Stimulated activated CD4-positive, alpha-beta T cell treated with anti-CD3 and anti-CD28 coated beads, Interleukin-4, amount 100 ng/mL, for 24 hours (primary cell): ENCODE data around the gene RNF20.
A peak's percentile ranks its signal among the peaks of the same experiment; 100 is the strongest.
"Not testable (repeated sequence)": the region's sequence is repeated elsewhere in the genome, so short reads cannot be mapped to it uniquely, and the experiment has no call there.

Experiments
- DNase-seq: peaks from one replicate; pipeline ENCODE4 v3.0.0-alpha.2; 2020

The RNF20 gene, protein sequence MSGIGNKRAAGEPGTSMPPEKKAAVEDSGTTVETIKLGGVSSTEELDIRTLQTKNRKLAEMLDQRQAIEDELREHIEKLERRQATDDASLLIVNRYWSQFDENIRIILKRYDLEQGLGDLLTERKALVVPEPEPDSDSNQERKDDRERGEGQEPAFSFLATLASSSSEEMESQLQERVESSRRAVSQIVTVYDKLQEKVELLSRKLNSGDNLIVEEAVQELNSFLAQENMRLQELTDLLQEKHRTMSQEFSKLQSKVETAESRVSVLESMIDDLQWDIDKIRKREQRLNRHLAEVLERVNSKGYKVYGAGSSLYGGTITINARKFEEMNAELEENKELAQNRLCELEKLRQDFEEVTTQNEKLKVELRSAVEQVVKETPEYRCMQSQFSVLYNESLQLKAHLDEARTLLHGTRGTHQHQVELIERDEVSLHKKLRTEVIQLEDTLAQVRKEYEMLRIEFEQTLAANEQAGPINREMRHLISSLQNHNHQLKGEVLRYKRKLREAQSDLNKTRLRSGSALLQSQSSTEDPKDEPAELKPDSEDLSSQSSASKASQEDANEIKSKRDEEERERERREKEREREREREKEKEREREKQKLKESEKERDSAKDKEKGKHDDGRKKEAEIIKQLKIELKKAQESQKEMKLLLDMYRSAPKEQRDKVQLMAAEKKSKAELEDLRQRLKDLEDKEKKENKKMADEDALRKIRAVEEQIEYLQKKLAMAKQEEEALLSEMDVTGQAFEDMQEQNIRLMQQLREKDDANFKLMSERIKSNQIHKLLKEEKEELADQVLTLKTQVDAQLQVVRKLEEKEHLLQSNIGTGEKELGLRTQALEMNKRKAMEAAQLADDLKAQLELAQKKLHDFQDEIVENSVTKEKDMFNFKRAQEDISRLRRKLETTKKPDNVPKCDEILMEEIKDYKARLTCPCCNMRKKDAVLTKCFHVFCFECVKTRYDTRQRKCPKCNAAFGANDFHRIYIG

DNA sequence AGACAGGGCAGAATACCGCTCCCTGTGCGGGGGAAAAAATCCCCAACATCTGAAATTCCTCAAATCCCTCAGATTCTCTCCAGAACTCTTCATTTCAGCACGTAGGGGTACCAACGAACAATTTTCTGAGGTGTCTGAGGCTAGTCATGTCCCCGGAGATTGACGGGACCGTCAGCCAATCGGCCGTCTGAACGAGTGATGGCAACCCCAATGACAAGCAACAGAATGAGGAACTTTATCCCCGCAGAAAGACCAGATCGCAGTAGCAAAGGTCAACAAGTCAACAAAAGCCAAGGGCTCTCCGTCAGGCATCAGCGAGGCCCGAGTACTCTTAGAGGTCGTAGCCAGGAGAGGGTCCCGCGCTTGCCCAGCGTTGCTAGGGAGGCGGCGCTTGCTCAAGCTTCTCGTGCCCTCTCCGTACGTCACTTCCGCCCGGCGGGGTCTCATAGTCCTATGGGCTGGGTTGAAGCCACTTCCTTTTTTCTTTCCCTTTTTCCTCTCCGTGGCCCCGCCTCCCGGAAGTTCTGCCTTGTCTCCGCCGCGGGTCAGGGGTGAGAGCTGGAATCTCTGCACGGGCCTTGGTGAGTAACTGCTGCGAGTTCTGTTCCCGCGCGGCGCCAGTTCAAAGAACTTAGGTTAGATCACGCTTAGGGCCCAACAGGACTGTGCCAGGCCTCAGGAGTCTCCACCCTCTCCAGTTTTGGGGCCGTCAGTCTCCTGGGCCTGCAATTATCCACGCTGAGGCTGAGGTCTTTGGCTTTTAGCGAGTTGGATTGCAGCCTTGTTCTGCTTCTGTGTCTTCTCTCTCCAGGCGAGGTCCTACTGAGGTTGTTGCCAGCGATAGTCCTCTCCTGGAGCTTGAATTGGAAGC, at the start of gene RNF20:
TSS of gene RNF20 (plus strand) at position 520 of the 871 bp plus-strand sequence. CDS start 1,571 bp downstream, outside the sequence.
- peak; percentile 100 for DNase-seq

DNA sequence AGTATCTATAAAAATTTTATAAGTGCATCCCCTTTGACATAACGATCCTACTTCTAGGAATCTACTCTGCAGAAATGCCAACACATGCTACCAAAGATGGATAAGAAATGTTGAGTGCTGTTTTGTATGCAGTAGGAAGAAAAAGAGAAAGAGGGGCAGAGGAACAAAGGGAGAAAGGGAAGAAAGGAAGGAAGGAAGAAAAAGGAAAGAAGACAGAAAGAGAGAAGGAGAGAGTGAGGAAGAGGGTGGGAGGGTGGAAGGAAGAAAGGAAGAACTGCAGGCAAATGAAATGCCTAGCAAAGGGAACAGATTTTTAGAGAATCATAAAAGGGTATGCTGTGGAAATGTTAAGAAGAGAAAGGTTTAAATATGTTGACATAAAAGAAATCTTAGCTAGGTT, 49.6 kb upstream of the RNF20 start:
- DNase-seq = no peak

DNA sequence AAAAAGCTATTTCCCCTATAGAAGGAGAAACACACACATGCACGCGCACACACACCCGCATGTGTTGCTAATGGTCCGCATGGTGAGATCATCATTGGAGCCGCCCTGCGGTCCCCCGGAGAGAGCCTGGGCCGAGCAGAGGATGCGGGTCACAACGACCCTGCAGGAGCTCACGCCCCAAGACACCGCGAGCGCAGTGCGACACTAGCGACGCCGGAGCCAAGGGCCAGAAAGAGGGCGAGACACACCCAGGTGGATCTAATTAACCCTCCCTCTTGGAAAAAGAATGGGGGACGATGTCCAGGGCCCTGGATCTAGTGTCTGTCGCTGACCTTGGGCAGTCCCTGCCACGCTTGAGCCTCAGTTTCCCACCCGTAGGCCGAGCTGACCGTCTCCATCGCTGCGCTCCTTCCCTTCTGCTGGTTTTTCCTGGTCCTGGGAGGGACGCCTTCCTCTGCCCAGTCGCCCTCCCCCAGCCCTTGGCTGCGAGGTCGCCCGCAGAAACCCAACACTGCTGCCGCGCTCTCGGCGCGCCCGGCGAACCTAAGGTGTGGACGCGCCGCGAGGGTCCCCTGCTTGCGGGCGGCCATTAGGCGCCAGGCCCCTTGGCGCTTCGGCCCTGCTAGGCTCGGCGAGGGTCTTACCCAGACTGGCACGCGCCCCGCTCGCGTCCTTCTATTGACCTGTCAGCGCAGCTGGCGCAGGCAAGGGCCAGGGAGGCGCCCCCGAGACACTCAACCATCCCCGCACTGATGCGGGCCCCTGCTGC, 47.5 kb upstream of the RNF20 start:
- DNase-seq = no peak

DNA sequence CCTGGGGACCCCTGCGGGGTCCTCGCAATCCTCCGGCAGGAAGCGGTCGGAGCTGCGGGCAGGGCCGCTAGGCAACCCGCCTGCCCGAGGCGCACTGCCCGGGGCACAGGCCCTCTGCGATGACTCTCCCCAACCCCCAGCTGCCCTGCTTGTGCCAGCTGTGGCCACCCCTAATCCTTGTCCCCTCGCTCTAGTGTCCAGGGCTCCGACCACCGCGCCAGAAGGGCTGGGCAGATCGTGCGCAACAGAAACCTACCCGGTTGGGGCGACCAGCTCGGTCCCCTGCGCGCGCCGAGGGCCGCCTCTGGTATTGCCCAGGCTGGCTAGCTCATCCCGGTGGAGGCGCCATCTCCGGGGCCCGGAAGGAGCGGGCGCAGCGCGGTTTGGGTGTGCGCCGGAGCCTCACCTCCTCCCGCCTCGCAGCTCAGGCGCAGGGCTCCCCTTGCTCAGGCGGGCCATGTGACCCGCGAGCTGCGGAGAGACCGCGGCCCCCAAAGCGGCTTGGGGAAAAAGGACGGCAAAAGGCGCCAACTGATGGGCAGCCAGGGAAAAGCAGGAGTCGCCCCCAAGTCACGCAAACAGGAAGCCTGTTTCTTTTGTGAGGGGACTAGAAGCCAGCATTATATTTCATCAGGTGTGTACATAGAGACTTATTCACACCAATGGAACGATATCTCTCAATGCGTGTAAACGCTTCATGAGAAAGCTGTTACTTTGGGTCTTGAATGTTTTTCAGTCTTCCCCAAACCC, 46.8 kb upstream of the RNF20 start:
- no peak for DNase-seq

DNA sequence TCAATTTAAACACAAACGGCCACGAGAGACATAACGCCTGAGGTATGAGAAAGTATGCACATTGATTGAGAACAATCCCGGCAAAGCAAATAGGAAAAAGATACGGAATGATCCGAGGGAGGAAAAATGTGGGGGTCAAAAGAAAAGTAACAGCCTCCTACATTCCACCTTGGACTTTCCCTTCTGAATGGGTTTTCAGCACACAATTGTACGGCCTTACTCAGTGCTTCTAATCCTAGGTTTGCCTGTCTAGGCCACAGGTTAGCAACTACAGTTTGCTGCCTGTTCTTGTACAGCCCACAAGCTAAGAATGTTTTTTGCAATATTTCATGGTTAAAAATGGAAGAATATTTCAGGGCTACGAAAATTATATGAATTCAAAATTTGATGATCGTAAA, 46.2 kb upstream of the RNF20 start:
- no peak for DNase-seq

DNA sequence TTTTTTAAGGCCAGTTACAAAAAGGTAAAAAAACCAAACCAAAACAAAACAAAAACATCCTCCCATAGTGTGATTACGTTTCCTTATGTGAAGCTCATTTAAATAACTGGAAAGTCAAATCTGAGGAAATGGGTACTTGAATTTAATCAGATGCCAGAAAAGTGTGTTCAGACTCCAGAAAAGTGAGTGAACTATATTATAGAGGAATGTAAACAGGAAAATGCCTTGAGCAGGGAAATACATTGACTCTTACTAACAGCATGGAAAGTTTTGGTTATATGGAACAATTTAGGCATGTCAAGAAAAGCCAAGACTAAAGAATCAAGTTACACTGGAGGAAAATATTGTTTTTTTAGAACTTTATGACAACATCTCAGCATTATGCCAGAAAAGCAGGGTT, 37.8 kb upstream of the RNF20 start:
- DNase-seq = no peak

DNA sequence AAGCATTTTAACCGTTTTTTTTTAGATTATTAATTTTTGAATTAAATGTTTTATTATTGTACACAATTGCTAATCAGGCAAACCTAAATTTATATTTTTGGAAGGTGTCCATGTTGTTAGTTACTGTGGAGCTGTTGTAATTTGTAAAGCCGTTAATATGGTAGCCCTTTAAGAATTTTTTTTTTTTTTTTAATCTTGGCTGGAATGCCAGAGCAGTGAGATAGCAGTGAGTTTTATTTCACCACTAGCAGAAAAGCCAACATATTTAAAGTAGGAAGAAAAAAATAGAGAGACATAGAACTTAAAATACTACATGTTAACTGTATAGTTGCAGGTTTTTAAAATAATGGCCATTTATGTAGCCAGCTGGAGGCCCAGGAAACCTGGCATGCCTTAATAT, 35.3 kb upstream of the RNF20 start:
- no peak for DNase-seq

DNA sequence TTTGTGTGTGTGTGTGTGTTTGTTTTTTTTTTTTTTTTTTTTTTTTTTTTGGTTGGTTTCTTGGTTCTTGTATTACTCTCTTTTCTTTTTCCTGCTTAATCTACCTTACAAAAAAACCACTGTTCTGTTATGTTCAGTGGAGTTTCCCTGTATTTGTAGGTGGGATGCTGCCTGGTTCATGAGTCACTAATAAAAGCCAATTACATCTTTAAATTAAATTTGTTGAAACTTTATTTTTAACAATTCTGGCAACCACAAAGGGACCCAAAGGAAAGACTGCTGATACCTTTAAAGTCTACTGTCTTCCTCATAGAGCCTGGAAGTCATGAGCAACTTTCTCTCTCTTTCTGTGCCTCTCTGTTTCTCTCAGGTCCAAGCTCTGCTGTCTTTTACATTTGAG, 29.5 kb upstream of the RNF20 start:
- DNase-seq = no peak

DNA sequence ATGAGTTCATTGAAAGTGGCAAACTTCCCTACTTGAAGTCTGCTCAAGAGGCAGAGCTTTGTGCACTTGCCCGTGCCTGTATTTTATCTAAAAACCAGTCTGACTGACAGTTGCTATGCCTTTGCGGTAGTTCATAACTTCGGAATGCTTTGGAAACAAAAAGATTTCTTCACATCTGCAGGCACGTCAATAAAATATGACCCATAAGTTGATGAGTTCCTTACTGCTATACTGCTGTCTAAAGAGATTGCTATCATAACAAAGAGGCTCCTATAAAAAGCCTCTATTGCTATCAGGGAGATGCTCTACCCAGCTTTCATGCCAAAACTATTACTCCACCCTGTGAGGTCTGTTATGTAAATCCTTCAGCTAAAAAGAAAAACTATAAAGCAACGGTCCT, 25.4 kb upstream of the RNF20 start:
- DNase-seq = no peak

DNA sequence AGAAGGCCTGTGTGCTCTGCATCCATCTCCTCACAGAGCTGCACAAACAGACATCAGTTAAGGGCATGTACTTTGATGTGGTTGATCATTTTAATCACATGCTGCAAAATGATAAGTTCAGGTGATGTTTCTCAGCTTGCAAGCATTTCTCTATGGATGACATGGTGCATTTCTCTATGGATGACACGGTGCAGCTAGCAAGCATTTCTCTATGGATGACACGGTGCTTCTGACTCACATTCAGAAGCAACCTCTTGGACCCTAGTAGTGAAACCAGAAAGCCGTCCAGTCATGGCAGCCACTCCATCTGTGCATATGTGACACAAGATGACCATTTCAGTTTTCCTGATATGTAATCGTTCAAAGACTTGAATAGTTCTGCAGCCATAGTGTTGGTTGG, 24.1 kb upstream of the RNF20 start:
- no peak for DNase-seq

DNA sequence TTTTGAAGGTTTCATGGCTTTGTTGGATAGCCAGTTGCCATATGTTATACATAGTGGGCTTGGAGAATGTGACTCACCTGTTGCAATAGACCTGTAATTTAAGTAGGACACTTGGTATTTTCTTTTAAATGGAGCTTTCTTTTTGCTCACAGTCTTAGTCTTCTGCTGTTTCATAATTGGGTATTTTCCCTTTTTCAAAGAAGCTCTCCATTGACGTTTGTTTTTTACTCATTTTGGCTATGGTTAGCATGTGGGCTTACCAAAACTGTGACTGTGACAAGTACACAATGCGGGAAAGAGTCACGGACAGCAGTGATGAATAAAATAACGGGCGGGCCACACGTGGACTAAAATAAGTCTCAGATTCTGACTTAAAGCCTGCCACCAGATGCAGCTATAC, 23.2 kb upstream of the RNF20 start:
- no peak for DNase-seq

DNA sequence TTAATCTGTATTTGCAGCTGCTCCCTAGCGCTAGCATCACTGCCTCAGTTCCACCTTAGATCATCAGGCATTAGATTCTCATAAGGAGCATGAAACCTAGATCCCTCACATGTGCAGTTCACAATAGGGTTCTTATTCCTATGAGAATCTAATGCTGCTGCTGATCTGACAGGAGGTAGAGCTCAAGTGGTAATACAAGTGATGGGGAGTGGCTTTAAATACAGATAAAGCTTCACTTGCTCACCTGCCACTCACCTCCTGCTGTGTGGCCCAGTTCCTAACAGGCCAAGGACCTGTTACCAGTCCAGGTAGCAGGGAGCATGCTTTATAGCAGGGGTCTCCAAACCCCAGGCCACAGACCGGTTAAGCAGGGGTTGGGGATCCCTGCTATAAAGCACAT, 22.6 kb upstream of the RNF20 start:
- no peak for DNase-seq

DNA sequence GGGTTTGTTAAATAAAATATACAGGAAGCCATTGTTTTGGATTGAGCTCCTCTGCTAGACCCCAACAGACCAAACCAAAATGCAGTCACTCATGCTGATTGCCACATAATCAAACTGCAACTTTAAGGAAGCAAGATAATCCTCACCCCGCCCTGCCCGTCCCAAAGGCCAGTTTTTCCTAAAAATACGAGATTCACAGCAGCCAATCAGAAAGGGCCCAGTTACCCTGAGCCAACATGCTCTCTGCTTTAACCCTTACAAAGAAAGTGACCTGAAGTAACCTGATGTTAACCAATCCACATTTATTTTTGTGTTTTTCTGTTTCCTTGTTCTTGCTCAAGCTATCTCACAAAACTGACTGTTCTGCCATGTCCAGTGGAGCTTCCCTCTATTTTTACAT, 21.5 kb upstream of the RNF20 start:
- no peak for DNase-seq

DNA sequence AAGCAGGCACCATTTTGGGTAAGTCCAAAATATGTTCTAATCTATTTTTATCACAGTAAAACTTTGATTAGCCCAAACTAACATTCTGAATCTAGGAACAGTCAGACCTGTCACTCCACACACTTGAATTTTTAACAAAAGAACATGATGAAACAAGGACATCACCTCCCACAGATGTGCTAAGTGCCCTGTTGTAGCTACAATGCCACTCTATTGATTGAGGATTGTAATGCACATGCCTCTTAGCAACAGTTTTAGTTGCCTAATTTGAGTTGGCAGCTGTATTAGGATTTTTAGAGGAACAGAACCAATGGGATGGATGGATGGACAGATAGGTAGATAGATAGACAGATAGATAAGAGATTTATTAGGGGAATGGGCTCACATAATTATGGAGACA, 20.3 kb upstream of the RNF20 start:
- no peak for DNase-seq

DNA sequence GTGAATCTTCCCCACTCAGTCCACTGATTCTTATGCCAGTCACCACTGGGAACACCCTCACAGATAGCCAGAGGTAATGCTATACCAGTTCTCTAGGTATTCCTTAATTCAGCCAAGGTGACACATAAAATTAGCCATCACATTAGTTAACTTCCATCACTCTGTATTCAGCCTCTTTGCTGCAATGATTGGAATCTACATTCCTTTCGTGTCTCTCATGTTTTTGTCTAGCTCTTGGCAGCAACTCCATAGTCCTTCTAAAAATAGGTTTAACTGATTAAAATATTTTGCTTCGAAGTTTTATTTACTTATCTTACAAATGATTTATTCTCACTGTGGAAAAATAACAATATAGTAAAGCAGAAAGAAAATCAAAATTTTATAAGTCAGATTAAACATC, 19.6 kb upstream of the RNF20 start:
- DNase-seq = no peak

DNA sequence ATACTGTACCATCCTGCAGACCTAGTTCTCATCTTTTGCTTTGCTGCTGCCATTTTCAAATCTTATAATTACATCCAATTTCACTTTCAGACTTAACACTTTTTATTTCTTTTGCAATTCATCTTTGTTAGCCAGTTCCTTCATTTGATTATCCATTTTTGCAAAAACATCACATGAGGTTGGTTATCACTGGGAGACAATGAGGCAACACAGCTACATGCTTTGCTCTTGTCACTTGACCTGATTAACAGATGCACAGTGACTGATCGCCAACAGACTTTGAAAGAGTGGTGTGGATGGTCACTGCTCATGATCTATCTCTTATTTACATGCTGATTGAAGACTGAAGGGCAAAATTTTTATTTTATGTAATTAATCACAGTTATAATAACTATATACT, 17.0 kb upstream of the RNF20 start:
- no peak for DNase-seq

DNA sequence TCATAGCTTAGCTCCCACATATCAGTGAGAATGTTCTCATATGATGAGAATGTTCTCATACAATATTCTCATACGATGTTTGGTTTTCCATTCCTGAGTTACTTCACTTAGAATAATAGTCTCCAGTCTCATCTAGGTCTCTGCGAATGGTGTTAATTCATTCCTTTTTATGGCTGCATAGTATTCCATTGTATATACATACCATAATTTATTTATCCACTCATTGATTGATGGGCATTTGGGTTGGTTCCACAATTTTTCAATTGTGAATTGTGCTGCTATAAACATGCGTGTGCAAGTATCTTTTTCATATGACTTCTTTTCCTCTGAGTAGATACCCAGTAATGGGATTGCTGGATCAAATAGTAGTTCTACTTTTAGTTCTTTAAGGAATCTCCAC, 15.2 kb upstream of the RNF20 start:
- DNase-seq = not testable (repeated sequence)

DNA sequence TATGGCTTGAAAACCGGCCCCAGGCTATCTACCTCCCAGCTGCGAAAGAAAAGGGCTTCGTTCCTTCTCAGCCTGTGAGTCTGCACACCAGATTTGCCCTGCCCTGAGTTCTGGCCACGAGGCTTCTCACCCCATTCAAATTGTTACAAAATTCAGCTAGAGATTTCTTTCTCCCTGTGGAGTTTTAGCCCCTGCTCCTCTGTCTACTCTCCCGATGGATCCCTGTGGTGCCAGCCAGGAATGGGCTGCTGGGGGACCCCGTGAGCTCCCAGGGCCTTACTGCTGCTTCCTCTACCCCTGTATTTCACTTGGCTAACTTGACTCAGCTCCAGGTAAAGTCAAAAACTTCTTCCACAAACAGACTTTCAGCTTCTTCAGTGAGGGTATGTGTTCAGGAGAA, 9.3 kb upstream of the RNF20 start:
- DNase-seq = no peak

DNA sequence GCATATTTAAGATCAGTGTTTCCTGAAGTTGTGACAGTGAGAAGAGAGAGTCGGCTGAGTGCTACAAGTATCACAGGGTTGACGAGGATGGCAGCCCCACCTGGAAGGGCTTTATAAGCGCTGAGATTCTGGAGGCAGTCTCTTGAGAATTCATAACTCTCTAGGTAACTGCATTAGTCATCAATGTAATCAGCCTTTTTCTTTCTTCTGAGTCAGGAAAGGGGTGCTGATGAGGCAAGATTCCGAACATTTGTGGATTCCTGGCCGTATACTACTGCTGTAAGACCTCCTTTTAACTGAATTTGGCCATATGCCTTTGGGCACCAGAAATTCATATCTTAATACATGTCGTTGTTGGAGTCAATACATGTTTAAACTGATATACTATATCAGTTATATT, 6.6 kb upstream of the RNF20 start:
- DNase-seq = no peak

DNA sequence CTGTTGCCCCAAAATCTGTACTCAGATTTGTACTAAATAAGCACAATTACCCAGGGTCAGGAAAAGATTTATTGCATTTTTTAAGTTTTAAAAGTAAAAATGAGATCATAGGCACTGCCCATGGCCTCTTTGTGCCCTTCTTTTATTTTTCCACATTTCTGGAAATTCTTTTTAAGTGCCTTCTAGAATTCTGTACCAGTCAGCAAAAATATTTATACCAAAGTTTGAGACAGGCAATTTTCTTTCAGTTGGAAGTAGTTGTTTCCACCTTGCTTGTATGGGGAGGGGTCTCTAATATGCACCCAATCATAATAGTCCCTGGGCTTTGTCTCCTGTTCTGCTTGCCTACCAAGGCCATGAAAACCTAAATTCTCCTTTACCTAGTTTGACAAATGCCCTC, 5.6 kb upstream of the RNF20 start:
- no peak for DNase-seq

DNA sequence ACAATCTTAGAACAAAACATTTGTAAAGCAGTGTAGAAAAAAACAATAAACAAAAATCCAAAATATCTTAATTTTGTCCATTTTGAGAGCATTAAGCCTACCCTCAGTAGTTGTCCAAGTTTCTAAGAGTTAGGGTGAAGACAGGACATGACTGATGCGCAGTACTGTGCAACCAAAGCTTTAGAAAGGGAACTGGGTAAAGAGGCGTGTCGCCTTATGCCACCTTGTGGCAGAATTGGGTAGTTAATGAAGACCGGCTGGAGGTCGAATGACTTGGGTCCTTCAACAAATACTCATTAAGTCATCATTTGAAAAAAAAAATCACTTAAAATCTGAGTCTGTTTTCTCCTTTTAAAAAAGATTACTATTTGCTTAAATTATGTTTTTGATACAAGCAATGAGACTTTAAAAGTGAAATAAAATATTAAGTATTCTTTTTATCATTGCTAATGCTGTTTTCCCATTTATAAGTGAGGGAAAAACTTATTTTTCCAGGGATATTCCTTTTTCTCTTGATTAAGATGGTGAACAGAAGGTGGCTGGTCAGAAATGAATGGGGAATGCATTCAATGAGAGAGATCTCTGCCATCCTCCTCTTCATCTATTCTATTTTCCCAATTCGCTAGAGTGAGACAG, 3.5 kb upstream of the RNF20 start:
- DNase-seq = peak; percentile 76
